GM19035 (cell line): Measurements from ENCODE around the gene KLHL1.

ENCODE experiments used
- ATAC-seq: cut with Tn5 transposase; IDR thresholded peaks from one replicate; pipeline ENCODE4 v1.9.1; 2021; ENCODE audit not compliant: unreplicated experiment

The KLHL1 gene

GRCh38 chr13:69882451-69882850 lies 225.8 kb downstream of the KLHL1 start:
- no peak for ATAC-seq

- ATAC-seq: no peak
These were observed 228.3 kb downstream of the KLHL1 start for GRCh38 chr13:69879936-69880335.

GRCh38 chr13:69872321-69873047 lies 235.8 kb downstream of the KLHL1 start:
- no peak for ATAC-seq

- no peak for ATAC-seq
These were observed 241.7 kb downstream of the KLHL1 start for GRCh38 chr13:69866555-69866954.

GRCh38 chr13:69857183-69857821 lies 250.9 kb downstream of the KLHL1 start:
- ATAC-seq: peak; percentile 93

- ATAC-seq: no peak
These were observed 251.9 kb downstream of the KLHL1 start for GRCh38 chr13:69856331-69856730.

GRCh38 chr13:69828527-69828926 lies 279.7 kb downstream of the KLHL1 start:
- ATAC-seq: no peak

GRCh38 chr13:69820180-69820579 lies 288.1 kb downstream of the KLHL1 start:
- ATAC-seq: no peak

- no peak for ATAC-seq
These were observed 290.9 kb downstream of the KLHL1 start for GRCh38 chr13:69817333-69817869.

GRCh38 chr13:69809152-69809551 lies 299.1 kb downstream of the KLHL1 start:
- no peak for ATAC-seq

- ATAC-seq: no peak
These were observed 312.0 kb downstream of the KLHL1 start for GRCh38 chr13:69796256-69796655.

- ATAC-seq: no peak
These were observed 314.3 kb downstream of the KLHL1 start for GRCh38 chr13:69793783-69794453.

GRCh38 chr13:69776937-69777336 lies 331.3 kb downstream of the KLHL1 start:
- no peak for ATAC-seq

- no peak for ATAC-seq
These were observed 338.6 kb downstream of the KLHL1 start for GRCh38 chr13:69769608-69770007.

GRCh38 chr13:69761581-69761980 lies 346.7 kb downstream of the KLHL1 start:
- no peak for ATAC-seq

GRCh38 chr13:69755101-69755500 lies 353.2 kb downstream of the KLHL1 start:
- ATAC-seq: no peak

- ATAC-seq: no peak
These were observed 357.0 kb downstream of the KLHL1 start for GRCh38 chr13:69751259-69751658.

- ATAC-seq: no peak
These were observed 370.9 kb downstream of the KLHL1 start for GRCh38 chr13:69737129-69737935.

GRCh38 chr13:69721631-69722030 lies 386.6 kb downstream of the KLHL1 start:
- ATAC-seq: no peak

- no peak for ATAC-seq
These were observed 387.8 kb downstream of the KLHL1 start for GRCh38 chr13:69720278-69720983.
